HepG2 (cell line): ENCODE results near the gene PARP3. TPM values are rescaled to one million over a fixed set of nuclear protein-coding genes. Genes with fewer than 3 reads are reported as not detected.
A peak's percentile ranks its signal among the peaks of the same experiment; 100 is the strongest.

Experiments
- FIP1L1 ChIP-seq: fragments of 200-400 bp; formaldehyde crosslinking; IDR thresholded peaks from 2 replicates; pipeline ENCODE4 v1.6.1; 2018; ENCODE audit warnings: low read depth, mild to moderate bottlenecking, low read length, moderate library complexity, borderline replicate concordance; ENCODE audit not compliant: insufficient read depth
- FOXK2 ChIP-seq: fragments of 450-650 bp; IDR thresholded peaks from 2 replicates; pipeline ENCODE4 v1.6.1; 2016
- KLF11 ChIP-seq: IDR thresholded peaks from 2 replicates; pipeline ENCODE4 v1.6.1; 2016; ENCODE audit warnings: missing compliant biosample characterization
- MLX ChIP-seq: IDR thresholded peaks from 2 replicates; pipeline ENCODE4 v1.6.1; 2016
- RORA ChIP-seq: sonication (generic); formaldehyde crosslinking; IDR thresholded peaks from 2 replicates; pipeline ENCODE4 v1.5.0; 2020; ENCODE audit warnings: mild to moderate bottlenecking, missing genetic modification reagents, moderate library complexity
- THAP9 ChIP-seq: sonication (generic); formaldehyde crosslinking; IDR thresholded peaks from 2 replicates; pipeline ENCODE4; 2020; ENCODE audit warnings: missing genetic modification reagents, mild to moderate bottlenecking, borderline replicate concordance
- ZBTB34 ChIP-seq: sonication (generic); formaldehyde crosslinking; IDR thresholded peaks from 2 replicates; pipeline ENCODE4 v1.8.0; 2022; ENCODE audit warnings: mild to moderate bottlenecking, missing genetic modification reagents
- ZNF142 ChIP-seq: sonication (generic); formaldehyde crosslinking; IDR thresholded peaks from 2 replicates; pipeline ENCODE4 v1.4.0; 2020; ENCODE audit warnings: missing genetic modification reagents
- ZSCAN31 ChIP-seq: sonication (generic); formaldehyde crosslinking; IDR thresholded peaks from 2 replicates; pipeline ENCODE4 v1.5.0; 2020; ENCODE audit warnings: low read depth, mild to moderate bottlenecking, missing genetic modification reagents
- polyA plus RNA-seq, 8 experiments: library from polyadenylated mRNA; depleted of rRNA in 3 of 8; stranded (reverse) in 7 of 8; unstranded in 1 of 8; fragments of >200 nt; fragmentation: Illumina TruSeq in 4 of 8; extraction: Trizol in 4 of 8; gene quantifications; 2 replicates each; pipeline versions ENCODE4 v1.2.1 to v1.2.3, GENCODE V29; 2011 to 2016; ENCODE audit warnings: low read depth in 4 of 8, missing spikeins in 1 of 8, mixed read lengths in 1 of 8; ENCODE audit not compliant: insufficient read depth in 1 of 8
- total RNA-seq, 5 experiments: library from RNA; depleted of rRNA; stranded (reverse); fragments of >200 nt; fragmentation: Illumina TruSeq; extraction: Trizol; gene quantifications; 2 replicates each; pipeline ENCODE4 v1.2.3, GENCODE V29; 2016; ENCODE audit warnings: low read depth in 1 of 5

PARP3 gene
- total and polyA plus RNA-seq, 2 of the 13 experiments (the other 11 are each of a cell fraction or from before 2014, with no cell fraction given) = 11.2 to 21.5 TPM

GRCh38 chr3:51995346-51996163, 53.4 kb downstream of the PARP3 start, which contains the start of gene RPL29 (continued):
- TF ChIP-seq FIP1L1 = no peak
- peak; percentile 77; the same call in 1 of the 2 replicates for TF ChIP-seq ZNF142 (CRISPR knock-in tag)
- no peak for TF ChIP-seq MLX
- peak; percentile 69 for TF ChIP-seq ZBTB34 (CRISPR knock-in tag)
- TF ChIP-seq ZSCAN31 (CRISPR knock-in tag) = 0 out of 2 replicates have a peak, but pooled peaks have one; percentile 53
- peak; percentile 95 for TF ChIP-seq THAP9 (CRISPR knock-in tag)
- TF ChIP-seq FOXK2 = peak; percentile 77
- peak; percentile 85; the same call in 1 of the 2 replicates for TF ChIP-seq KLF11 (CRISPR knock-in tag)
- TF ChIP-seq RORA (CRISPR knock-in tag) = no peak
